Tibial nerve (tissue), 4 donors: ENCODE data around the gene INPP4A. TPM values are rescaled to one million over a fixed set of nuclear protein-coding genes. Genes with fewer than 3 reads are reported as not detected.
A peak's percentile ranks its signal among the peaks of the same experiment; 100 is the strongest.

Experiments used
- DNase-seq, 2 donors: peaks; one replicate each; pipeline ENCODE4 v3.0.0-alpha.2; 2019; ENCODE audit warnings: low spot score in 2 of 2
- H3K27ac ChIP-seq, 4 donors: fragments of 200-600 bp; sonication (generic) in 3 of 4; one replicate each; pipeline ENCODE4 v1.5.1; 2017 to 2019; ENCODE audit warnings: mild to moderate bottlenecking in 1 of 4
- H3K27me3 ChIP-seq, 2 donors: fragments of 200-600 bp; sonication (generic) in 1 of 2; one replicate each; pipeline versions ENCODE4 v1.5.1 to v1.6.0; 2017 to 2019
- H3K36me3 ChIP-seq, 3 donors: fragments of 200-600 bp; sonication (generic); one replicate each; pipeline ENCODE4 v1.5.1; 2018 to 2019
- H3K4me1 ChIP-seq, 4 donors: fragments of 200-600 bp; sonication (generic) in 3 of 4; one replicate each; pipeline ENCODE4 v1.5.1; 2017 to 2019
- H3K4me3 ChIP-seq, 4 donors: fragments of 200-600 bp; sonication (generic) in 3 of 4; one replicate each; pipeline ENCODE4 v1.5.1; 2017 to 2019; ENCODE audit warnings: mild to moderate bottlenecking in 1 of 4, moderate library complexity in 1 of 4
- H3K9me3 ChIP-seq, 4 donors: fragments of 200-600 bp; sonication (generic) in 3 of 4; one replicate each; pipeline ENCODE4 v1.5.1; 2017 to 2019
- EP300 ChIP-seq, 2 donors: sonication (generic); formaldehyde crosslinking; IDR thresholded peaks; one replicate each; pipeline ENCODE4 v1.6.1; 2017; ENCODE audit warnings: antibody characterized with exemption in 2 of 2, mild to moderate bottlenecking in 1 of 2
- POLR2A ChIP-seq, 2 donors: fragments of 450-650 bp; IDR thresholded peaks; one replicate each; pipeline ENCODE4 v1.6.1; 2017; ENCODE audit warnings: antibody characterized with exemption in 2 of 2, mild to moderate bottlenecking in 2 of 2, moderate library complexity in 2 of 2
- WGBS, 2 donors: methylation state at CpG; one replicate each; pipeline ENCODE4 v1.1.5; 2018; 5-methylcytosine and 5-hydroxymethylcytosine counted together
- total RNA-seq, 4 donors: library from RNA; depleted of rRNA; stranded (reverse); fragments of >200 nt; gene quantifications; one replicate each; pipeline ENCODE4 v1.1.0, GENCODE V29; 2016
- TF ChIP-seq, protein P1 (sequence below), 5 experiments: fragments of 200-600 bp in 3 of 5; fragments of 450-650 bp in 2 of 5; sonication (generic) in 3 of 5; IDR thresholded peaks; one replicate each; pipeline ENCODE4 v1.5.1; 2016 to 2019; ENCODE audit warnings: antibody characterized with exemption in 5 of 5, mild to moderate bottlenecking in 3 of 5, moderate library complexity in 2 of 5

Gene INPP4A
- 10 to 100 TPM; 23.7 to 45.0 (median 30.9) TPM for total RNA-seq

DNA sequence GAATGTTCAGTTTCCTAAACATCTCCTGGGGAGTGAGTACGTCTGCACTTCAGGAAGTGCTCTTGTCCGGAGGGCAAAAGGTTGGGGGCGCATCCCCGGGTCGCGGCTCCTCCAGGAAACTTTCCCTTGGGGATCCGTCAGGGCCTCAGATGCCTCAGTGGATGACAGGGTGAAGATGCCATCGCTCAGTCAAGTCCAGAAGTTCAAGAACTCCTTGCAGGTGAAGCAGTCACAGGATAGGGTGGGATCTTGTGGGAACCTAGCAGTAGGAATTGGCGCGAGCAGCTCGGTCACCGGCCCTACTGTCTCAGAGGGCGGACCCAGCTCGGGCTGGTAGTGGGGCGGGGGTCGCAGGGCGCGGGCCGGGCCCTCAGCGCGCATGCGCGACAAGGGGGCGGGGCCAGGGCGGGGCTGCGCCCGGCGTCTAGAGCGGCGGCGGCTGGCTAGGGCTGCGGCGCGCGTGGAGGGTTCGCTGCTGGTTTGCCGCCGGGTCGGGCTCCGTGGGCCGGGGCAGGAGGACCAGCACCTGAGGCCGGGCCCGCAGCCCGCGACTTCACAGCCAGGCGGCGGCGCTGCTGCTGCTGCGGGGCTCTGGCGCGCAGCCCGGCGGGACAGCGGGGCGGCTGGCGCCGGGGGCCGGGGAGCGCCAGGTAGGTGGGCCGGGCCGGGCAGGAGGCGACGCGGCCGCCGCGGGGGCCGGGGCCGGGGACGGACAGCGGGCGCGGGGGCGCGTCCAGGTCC, at the start of gene INPP4A:
Gene INPP4A, plus strand, starts transcription at position 423 of the 741 bp plus-strand sequence. CDS start 75,191 bp downstream, outside the sequence.
- peak in 1 of 2 donors; percentile 33 for DNase-seq
- Histone ChIP-seq H3K27ac (peak within 1 kb of the TSS; percentile 41 to 86 (median 78)), H3K36me3 (no peaks in the 10 kb centered on the region), H3K9me3 (no peaks in the 10 kb centered on the region), H3K27me3 (no peaks in the 10 kb centered on the region), H3K4me1 (peaks cover 0 to 20% (median 5%) of the 10 kb centered on the region in 4 donors), H3K4me3 (peak within 1 kb of the TSS; percentile 66 to 89 (median 82))
- no peak for TF ChIP-seq EP300 (IDR thresholded peaks at IDR 0.05)
- TF ChIP-seq, protein P1, sequence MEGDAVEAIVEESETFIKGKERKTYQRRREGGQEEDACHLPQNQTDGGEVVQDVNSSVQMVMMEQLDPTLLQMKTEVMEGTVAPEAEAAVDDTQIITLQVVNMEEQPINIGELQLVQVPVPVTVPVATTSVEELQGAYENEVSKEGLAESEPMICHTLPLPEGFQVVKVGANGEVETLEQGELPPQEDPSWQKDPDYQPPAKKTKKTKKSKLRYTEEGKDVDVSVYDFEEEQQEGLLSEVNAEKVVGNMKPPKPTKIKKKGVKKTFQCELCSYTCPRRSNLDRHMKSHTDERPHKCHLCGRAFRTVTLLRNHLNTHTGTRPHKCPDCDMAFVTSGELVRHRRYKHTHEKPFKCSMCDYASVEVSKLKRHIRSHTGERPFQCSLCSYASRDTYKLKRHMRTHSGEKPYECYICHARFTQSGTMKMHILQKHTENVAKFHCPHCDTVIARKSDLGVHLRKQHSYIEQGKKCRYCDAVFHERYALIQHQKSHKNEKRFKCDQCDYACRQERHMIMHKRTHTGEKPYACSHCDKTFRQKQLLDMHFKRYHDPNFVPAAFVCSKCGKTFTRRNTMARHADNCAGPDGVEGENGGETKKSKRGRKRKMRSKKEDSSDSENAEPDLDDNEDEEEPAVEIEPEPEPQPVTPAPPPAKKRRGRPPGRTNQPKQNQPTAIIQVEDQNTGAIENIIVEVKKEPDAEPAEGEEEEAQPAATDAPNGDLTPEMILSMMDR (IDR thresholded peaks at IDR 0.05) = peak in 2 of 5 experiments; percentile 23 to 31
- TF ChIP-seq POLR2A (IDR thresholded peaks at IDR 0.05) = peak in 1 of 2 donors; percentile 56
- 0 to 1% methylated on average over 24 to 55 of the region's 75 CpGs for WGBS, 2 donors

DNA sequence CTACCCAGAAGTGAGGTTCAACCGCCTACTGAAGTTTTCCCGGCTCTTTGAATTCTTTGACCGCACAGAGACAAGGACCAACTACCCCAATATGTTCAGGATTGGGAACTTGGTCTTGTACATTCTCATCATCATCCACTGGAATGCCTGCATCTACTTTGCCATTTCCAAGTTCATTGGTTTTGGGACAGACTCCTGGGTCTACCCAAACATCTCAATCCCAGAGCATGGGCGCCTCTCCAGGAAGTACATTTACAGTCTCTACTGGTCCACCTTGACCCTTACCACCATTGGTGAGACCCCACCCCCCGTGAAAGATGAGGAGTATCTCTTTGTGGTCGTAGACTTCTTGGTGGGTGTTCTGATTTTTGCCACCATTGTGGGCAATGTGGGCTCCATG, 48.7 kb upstream of the INPP4A start:
- Histone ChIP-seq H3K9me3 (no peaks in the 10 kb centered on the region), H3K36me3 (no peaks in the 10 kb centered on the region), H3K27ac (no peak overlapping the region), H3K27me3 (no peaks in the 10 kb centered on the region), H3K4me3 (no peak overlapping the region), H3K4me1 (no peaks in the 10 kb centered on the region)
- no peak for TF ChIP-seq EP300 (IDR thresholded peaks at IDR 0.05)
- TF ChIP-seq, protein P1 (IDR thresholded peaks at IDR 0.05) = no peak
- no peak for TF ChIP-seq POLR2A (IDR thresholded peaks at IDR 0.05)
- no peak for DNase-seq
- WGBS, 2 donors = 95 to 97% methylated on average over 6 of the region's 6 CpGs

DNA sequence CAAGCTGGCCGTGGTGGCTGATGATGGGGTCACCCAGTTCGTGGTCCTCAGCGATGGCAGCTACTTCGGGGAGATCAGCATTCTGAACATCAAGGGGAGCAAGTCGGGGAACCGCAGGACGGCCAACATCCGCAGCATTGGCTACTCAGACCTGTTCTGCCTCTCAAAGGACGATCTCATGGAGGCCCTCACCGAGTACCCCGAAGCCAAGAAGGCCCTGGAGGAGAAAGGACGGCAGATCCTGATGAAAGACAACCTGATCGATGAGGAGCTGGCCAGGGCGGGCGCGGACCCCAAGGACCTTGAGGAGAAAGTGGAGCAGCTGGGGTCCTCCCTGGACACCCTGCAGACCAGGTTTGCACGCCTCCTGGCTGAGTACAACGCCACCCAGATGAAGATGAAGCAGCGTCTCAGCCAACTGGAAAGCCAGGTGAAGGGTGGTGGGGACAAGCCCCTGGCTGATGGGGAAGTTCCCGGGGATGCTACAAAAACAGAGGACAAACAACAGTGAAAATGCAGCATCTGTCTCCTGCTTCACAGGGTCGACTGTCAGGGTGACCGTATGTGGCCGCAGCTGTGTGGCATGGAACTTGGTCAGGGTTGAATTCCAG, 47.8 kb upstream of the INPP4A start:
- H3K27ac ChIP-seq = no peak overlapping the region
- no peaks in the 10 kb centered on the region for H3K27me3 ChIP-seq
- 90 to 92% methylated on average over 23 of the region's 23 CpGs for WGBS, 2 donors
- no peak for TF ChIP-seq POLR2A (IDR thresholded peaks at IDR 0.05)
- TF ChIP-seq, protein P1 (IDR thresholded peaks at IDR 0.05) = no peak
- no peak for DNase-seq
- no peaks in the 10 kb centered on the region for H3K4me1 ChIP-seq
- H3K36me3 ChIP-seq = no peaks in the 10 kb centered on the region
- no peak overlapping the region for H3K4me3 ChIP-seq
- H3K9me3 ChIP-seq = no peaks in the 10 kb centered on the region

DNA sequence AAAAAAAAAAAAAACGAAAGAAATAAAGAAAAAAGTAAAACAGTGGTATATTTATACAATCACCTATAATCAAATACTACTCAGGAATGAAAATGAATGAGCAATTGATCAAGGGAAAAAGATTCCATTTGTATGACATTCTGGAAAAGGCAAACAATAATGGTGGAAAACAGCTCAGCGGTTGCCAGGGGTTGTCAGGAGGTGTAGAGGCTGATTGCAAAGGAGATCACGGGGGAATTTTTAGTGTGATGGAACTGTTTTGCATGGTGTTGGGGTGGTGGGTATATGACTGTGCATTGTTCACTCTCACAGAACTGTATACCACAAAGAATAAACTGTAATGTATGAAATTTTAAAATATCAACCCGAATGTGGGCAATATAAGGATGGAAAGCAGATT, 45.5 kb upstream of the INPP4A start:
- WGBS, 2 donors = 64 to 66% methylated on average over 4 of the region's 4 CpGs

More for the DNA sequence above, 45.5 kb upstream of the INPP4A start:
- no peak for DNase-seq
- TF ChIP-seq, protein P1 (IDR thresholded peaks at IDR 0.05) = no peak
- TF ChIP-seq EP300 (IDR thresholded peaks at IDR 0.05) (no peak), POLR2A (IDR thresholded peaks at IDR 0.05) (no peak)
- Histone ChIP-seq H3K27me3 (no peaks in the 10 kb centered on the region), H3K4me3 (no peak overlapping the region), H3K36me3 (no peaks in the 10 kb centered on the region), H3K27ac (no peak overlapping the region), H3K9me3 (no peaks in the 10 kb centered on the region), H3K4me1 (no peaks in the 10 kb centered on the region)
